Astrocyte (in vitro differentiated cells and primary cell): ENCODE measurements around the gene FFAR3. TPM values are rescaled to one million over a fixed set of nuclear protein-coding genes. Genes with fewer than 3 reads are reported as not detected.
"Not testable (repeated sequence)": the region's sequence is repeated elsewhere in the genome, so short reads cannot be mapped to it uniquely, and the experiment has no call there.

Source experiments
- DNase-seq: peaks from one replicate; pipeline ENCODE4 v3.0.0-alpha.2; 2010; ENCODE audit warnings: low read depth
- FAIRE-seq: peaks from 2 replicates; lab custom pipeline; 2011; peaks lifted over from hg19 to GRCh38; lab: Jason Lieb, UNC
- H2AFZ ChIP-seq: 2 replicates; pipeline ENCODE4 v1.6.0; 2012; ENCODE audit warnings: low read depth, low read length, inconsistent platforms
- H3K27ac ChIP-seq: 2 replicates; pipeline ENCODE4 v1.5.1; 2011; ENCODE audit warnings: low read depth, low read length, inconsistent platforms
- H3K27me3 ChIP-seq: 2 replicates; pipeline ENCODE4 v1.6.0; 2011; ENCODE audit warnings: low read length, inconsistent platforms; ENCODE audit not compliant: insufficient read depth
- H3K36me3 ChIP-seq: 2 replicates; pipeline ENCODE4 v1.5.1; 2011; ENCODE audit warnings: low read length, inconsistent platforms; ENCODE audit not compliant: insufficient read depth
- H3K4me1 ChIP-seq: 2 replicates; pipeline ENCODE4 v1.5.1; 2011; ENCODE audit warnings: low read length, inconsistent platforms; ENCODE audit not compliant: insufficient read depth
- H3K4me2 ChIP-seq: 2 replicates; pipeline ENCODE4 v1.6.0; 2012; ENCODE audit warnings: low read length, inconsistent platforms
- H3K4me3 ChIP-seq: 2 replicates; pipeline ENCODE4 v1.5.1; 2011; ENCODE audit warnings: low read depth, mild to moderate bottlenecking, low read length, inconsistent platforms; ENCODE audit not compliant: insufficient read depth
- H3K79me2 ChIP-seq: 2 replicates; pipeline ENCODE4 v1.6.0; 2012; ENCODE audit warnings: mild to moderate bottlenecking, low read length, inconsistent platforms; ENCODE audit not compliant: insufficient read depth
- H3K9ac ChIP-seq: 2 replicates; pipeline ENCODE4 v1.6.0; 2012; ENCODE audit warnings: mild to moderate bottlenecking, low read length, inconsistent platforms
- H3K9me3 ChIP-seq: 2 replicates; pipeline ENCODE4 v1.5.1; 2012; ENCODE audit warnings: low read depth, mild to moderate bottlenecking, low read length, inconsistent platforms; ENCODE audit not compliant: insufficient read depth
- H4K20me1 ChIP-seq: 2 replicates; pipeline ENCODE4 v1.6.0; 2012; ENCODE audit warnings: low read length, inconsistent platforms; ENCODE audit not compliant: insufficient read depth
- H3K27ac Mint-ChIP-seq: one replicate; pipeline ENCODE4 v1.8.0; 2021; ENCODE audit warnings: mild to moderate bottlenecking, mixed read lengths; ENCODE audit not compliant: unreplicated experiment
- H3K27me3 Mint-ChIP-seq: one replicate; pipeline ENCODE4 v1.8.0; 2021; ENCODE audit warnings: low read depth, mixed read lengths; ENCODE audit not compliant: unreplicated experiment
- H3K36me3 Mint-ChIP-seq: one replicate; pipeline ENCODE4 v1.8.0; 2021; ENCODE audit warnings: low read depth, mixed read lengths; ENCODE audit not compliant: unreplicated experiment
- H3K4me1 Mint-ChIP-seq: one replicate; pipeline ENCODE4 v1.8.0; 2021; ENCODE audit warnings: low read depth, mixed read lengths; ENCODE audit not compliant: unreplicated experiment
- H3K4me3 Mint-ChIP-seq: one replicate; pipeline ENCODE4 v1.8.0; 2021; ENCODE audit warnings: mild to moderate bottlenecking, moderate library complexity, mixed read lengths; ENCODE audit not compliant: unreplicated experiment
- H3K9me3 Mint-ChIP-seq: one replicate; pipeline ENCODE4 v1.8.0; 2021; ENCODE audit warnings: mild to moderate bottlenecking, mixed read lengths; ENCODE audit not compliant: unreplicated experiment
- EZH2 ChIP-seq: IDR thresholded peaks from 2 replicates; pipeline ENCODE4 v1.6.1; 2012; ENCODE audit warnings: mild to moderate bottlenecking, low read length, inconsistent platforms; ENCODE audit not compliant: insufficient read depth
- total RNA-seq: library from RNA; stranded (reverse); gene quantifications from 2 replicates; pipeline ENCODE4 v1.2.1, GENCODE V29; 2021
- TF ChIP-seq, protein P1 (sequence below): IDR thresholded peaks from 2 replicates; pipeline ENCODE4 v1.5.1; 2011; ENCODE audit warnings: low read depth, mild to moderate bottlenecking, inconsistent platforms, low read length, moderate library complexity; ENCODE audit not compliant: insufficient read depth

Gene FFAR3
- total RNA-seq, 1 donor from 2014 or later = not detected

DNA sequence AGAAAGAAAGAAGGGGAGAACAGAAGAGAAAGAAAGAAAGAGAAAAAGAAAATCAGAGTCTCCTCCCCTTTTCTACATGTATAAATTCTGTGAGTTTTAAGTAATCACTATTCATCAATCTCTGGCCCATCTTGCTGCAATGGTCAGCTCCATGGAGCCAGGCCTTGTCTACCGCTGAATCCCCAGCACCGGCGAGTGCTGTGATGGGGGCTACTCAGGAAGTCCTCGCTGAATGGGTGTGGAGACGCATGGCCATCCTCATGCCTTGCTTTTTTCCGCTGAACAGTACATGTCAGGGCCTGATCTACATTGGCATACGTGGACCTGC lies 42.5 kb downstream of the FFAR3 start:
- Histone ChIP-seq H3K27ac (no peak overlapping the region), H3K4me2 (no peak overlapping the region), H3K36me3 (no peaks in the 10 kb centered on the region), H3K27me3 (no peaks in the 10 kb centered on the region), H3K79me2 (no peaks in the 10 kb centered on the region), H2AFZ (no peak overlapping the region), H3K4me1 (no peaks in the 10 kb centered on the region), H3K9ac (no peak overlapping the region), H3K9me3 (no peaks in the 10 kb centered on the region), H3K4me3 (no peak overlapping the region), H4K20me1 (no peaks in the 10 kb centered on the region)
- peaks cover 14% of the 10 kb centered on the region for H3K27me3 Mint-ChIP-seq
- TF ChIP-seq, protein P1, sequence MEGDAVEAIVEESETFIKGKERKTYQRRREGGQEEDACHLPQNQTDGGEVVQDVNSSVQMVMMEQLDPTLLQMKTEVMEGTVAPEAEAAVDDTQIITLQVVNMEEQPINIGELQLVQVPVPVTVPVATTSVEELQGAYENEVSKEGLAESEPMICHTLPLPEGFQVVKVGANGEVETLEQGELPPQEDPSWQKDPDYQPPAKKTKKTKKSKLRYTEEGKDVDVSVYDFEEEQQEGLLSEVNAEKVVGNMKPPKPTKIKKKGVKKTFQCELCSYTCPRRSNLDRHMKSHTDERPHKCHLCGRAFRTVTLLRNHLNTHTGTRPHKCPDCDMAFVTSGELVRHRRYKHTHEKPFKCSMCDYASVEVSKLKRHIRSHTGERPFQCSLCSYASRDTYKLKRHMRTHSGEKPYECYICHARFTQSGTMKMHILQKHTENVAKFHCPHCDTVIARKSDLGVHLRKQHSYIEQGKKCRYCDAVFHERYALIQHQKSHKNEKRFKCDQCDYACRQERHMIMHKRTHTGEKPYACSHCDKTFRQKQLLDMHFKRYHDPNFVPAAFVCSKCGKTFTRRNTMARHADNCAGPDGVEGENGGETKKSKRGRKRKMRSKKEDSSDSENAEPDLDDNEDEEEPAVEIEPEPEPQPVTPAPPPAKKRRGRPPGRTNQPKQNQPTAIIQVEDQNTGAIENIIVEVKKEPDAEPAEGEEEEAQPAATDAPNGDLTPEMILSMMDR = no peak
- TF ChIP-seq EZH2 = no peak
- FAIRE-seq = no peak
- H3K4me1 Mint-ChIP-seq = peaks cover 9% of the 10 kb centered on the region
- no peak overlapping the region for H3K4me3 Mint-ChIP-seq
- H3K9me3 Mint-ChIP-seq = peaks cover 4% of the 10 kb centered on the region
- no peak overlapping the region for H3K27ac Mint-ChIP-seq
- H3K36me3 Mint-ChIP-seq = no peaks in the 10 kb centered on the region
- no peak for DNase-seq

DNA sequence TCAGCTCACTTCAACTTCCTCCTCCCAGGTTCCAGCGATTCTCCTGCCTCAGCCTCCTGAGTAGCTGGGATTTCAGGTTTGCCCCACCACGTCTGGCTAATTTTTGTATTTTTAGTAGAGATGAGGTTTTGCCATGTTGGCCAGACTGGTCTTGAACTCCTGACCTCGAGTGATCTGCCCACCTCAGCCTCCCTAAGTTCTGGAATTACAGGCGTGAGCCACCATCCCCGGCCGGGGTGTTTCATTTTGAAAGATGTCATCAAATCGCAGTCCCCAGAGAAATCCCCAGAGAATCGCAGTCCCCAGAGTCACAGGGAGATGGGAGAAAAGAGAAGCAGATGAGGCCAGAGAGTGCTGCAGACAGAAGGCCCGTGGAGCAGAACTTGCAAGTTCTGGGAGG lies 43.2 kb downstream of the FFAR3 start:
- H3K4me2 ChIP-seq, DNase-seq, H2AFZ ChIP-seq, H3K4me3 ChIP-seq, H3K27ac Mint-ChIP-seq, H3K36me3 Mint-ChIP-seq, H4K20me1 ChIP-seq, H3K4me3 Mint-ChIP-seq, H3K4me1 Mint-ChIP-seq, H3K36me3 ChIP-seq, FAIRE-seq, H3K9me3 Mint-ChIP-seq, H3K79me2 ChIP-seq, H3K27ac ChIP-seq, H3K9me3 ChIP-seq, H3K9ac ChIP-seq, H3K4me1 ChIP-seq, H3K27me3 ChIP-seq: not testable (repeated sequence)
- peaks cover 14% of the 10 kb centered on the region for H3K27me3 Mint-ChIP-seq

DNA sequence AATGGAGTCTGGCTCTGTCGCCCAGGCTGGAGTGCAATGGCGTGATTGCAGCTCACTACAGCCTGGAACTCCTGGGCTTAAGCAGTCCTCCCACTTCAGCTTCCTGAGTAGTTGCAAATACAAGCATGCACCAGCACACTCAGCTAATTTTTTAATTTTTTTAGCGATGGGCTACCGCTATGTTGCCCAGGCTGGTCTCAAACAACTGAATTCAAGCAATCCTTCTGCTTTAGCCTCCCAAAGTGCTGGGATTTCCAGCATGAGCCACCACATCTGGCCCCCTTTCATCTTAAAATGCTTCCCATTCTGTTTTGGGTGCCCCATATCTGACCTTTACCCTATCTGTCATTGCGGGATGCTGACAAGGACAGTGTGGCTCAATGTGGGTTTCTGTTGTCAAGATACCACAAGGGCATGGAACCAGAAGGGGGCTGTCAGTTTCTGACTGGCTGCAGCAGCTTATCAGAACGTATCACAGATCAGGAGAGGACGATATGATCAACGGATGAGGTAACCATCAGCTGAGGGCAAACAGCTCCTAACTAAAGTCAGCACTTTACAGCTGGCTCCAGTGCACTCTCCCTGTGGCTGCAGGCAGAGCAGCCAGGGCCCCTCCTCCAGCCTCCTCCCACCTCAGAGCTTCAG lies 45.0 kb downstream of the FFAR3 start:
- Mint-ChIP-seq H3K9me3 (peaks cover 8% of the 10 kb centered on the region), H3K4me1 (peaks cover 9% of the 10 kb centered on the region)

More for the DNA sequence above, 45.0 kb downstream of the FFAR3 start:
- H3K27ac Mint-ChIP-seq = no peak overlapping the region
- Histone ChIP-seq H3K4me3 (no peak overlapping the region), H3K9ac (no peak overlapping the region), H3K4me1 (no peaks in the 10 kb centered on the region), H4K20me1 (no peaks in the 10 kb centered on the region), H3K9me3 (no peaks in the 10 kb centered on the region), H3K36me3 (no peaks in the 10 kb centered on the region), H3K4me2 (no peak overlapping the region), H3K27ac (no peak overlapping the region), H3K79me2 (no peaks in the 10 kb centered on the region), H3K27me3 (no peaks in the 10 kb centered on the region), H2AFZ (no peak overlapping the region)
- H3K4me3 Mint-ChIP-seq = no peak overlapping the region
- DNase-seq (no peak), FAIRE-seq (no peak)
- H3K27me3 Mint-ChIP-seq = peaks cover 16% of the 10 kb centered on the region
- H3K36me3 Mint-ChIP-seq = no peaks in the 10 kb centered on the region
- TF ChIP-seq EZH2 = no peak
- TF ChIP-seq, protein P1 = no peak
